GM21528 (cell line): ENCODE results near the gene NAT8.
"Not testable (repeated sequence)": the region's sequence is repeated elsewhere in the genome, so short reads cannot be mapped to it uniquely, and the experiment has no call there.

Source experiments
- ATAC-seq: cut with Tn5 transposase; IDR thresholded peaks from one replicate; pipeline ENCODE4 v1.9.1; 2021; ENCODE audit warnings: mild to moderate bottlenecking, moderate library complexity; ENCODE audit not compliant: unreplicated experiment, low FRiP score

The NAT8 gene

GRCh38 chr2:73640511-73640911, 1.7 kb downstream of the NAT8 start:
- no peak for ATAC-seq

- no peak for ATAC-seq
Measured at GRCh38 chr2:73638429-73638828, 3.8 kb downstream of the NAT8 start.

GRCh38 chr2:73636977-73637376, 5.2 kb downstream of the NAT8 start:
- ATAC-seq: not testable (repeated sequence)

GRCh38 chr2:73630662-73631266, 11.5 kb downstream of the NAT8 start:
- ATAC-seq: not testable (repeated sequence)

- not testable (repeated sequence) for ATAC-seq
Measured at GRCh38 chr2:73628493-73628892, 13.7 kb downstream of the NAT8 start.

- not testable (repeated sequence) for ATAC-seq
Measured at GRCh38 chr2:73626237-73626636, 16.0 kb downstream of the NAT8 start.

GRCh38 chr2:73624625-73625024, 17.6 kb downstream of the NAT8 start:
- not testable (repeated sequence) for ATAC-seq

- ATAC-seq: not testable (repeated sequence)
Measured at GRCh38 chr2:73624036-73624435, 18.2 kb downstream of the NAT8 start.

GRCh38 chr2:73619925-73620324, 22.3 kb downstream of the NAT8 start:
- not testable (repeated sequence) for ATAC-seq

GRCh38 chr2:73614997-73615396, 27.2 kb downstream of the NAT8 start:
- ATAC-seq: no peak

GRCh38 chr2:73614105-73614504, 28.1 kb downstream of the NAT8 start:
- ATAC-seq: no peak

GRCh38 chr2:73611867-73612266, 30.4 kb downstream of the NAT8 start:
- ATAC-seq: no peak

GRCh38 chr2:73611193-73611592, 31.0 kb downstream of the NAT8 start:
- ATAC-seq: no peak

- ATAC-seq: no peak
Measured at GRCh38 chr2:73610111-73610510, 32.1 kb downstream of the NAT8 start.

GRCh38 chr2:73604589-73604988, 37.6 kb downstream of the NAT8 start:
- ATAC-seq: not testable (repeated sequence)

- peak; percentile 56 for ATAC-seq
Measured at GRCh38 chr2:73603099-73603588, 39.1 kb downstream of the NAT8 start.

- no peak for ATAC-seq
Measured at GRCh38 chr2:73601780-73602179, 40.4 kb downstream of the NAT8 start.

- ATAC-seq: no peak
Measured at GRCh38 chr2:73594251-73594650, 48.0 kb downstream of the NAT8 start.

- ATAC-seq: no peak
Measured at GRCh38 chr2:73593680-73594079, 48.5 kb downstream of the NAT8 start.
